Measurements from ENCODE around the gene TUBA3E. TPM values are rescaled to one million over a fixed set of nuclear protein-coding genes. Genes with fewer than 3 reads are reported as not detected.
"Not testable (repeated sequence)": the region's sequence is repeated elsewhere in the genome, so short reads cannot be mapped to it uniquely, and the experiment has no call there.

The TUBA3E gene
- total RNA-seq, 2 experiments from 2014 or later = not detected

GRCh38 chr2:130196052-130196451 lies 2.2 kb downstream of the TUBA3E start:
- ATAC-seq; CTCF ChIA-PET; H3K9me3 Mint-ChIP-seq; H3K4me1 Mint-ChIP-seq (ENCODE audit: low read depth); POLR2A ChIA-PET; DNase-seq; H3K4me3 Mint-ChIP-seq; intact Hi-C loops (cut with micrococcal nuclease); H3K27me3 Mint-ChIP-seq; H3K36me3 Mint-ChIP-seq (ENCODE audit: low read depth); H3K27ac Mint-ChIP-seq: not testable (repeated sequence)

GRCh38 chr2:130195089-130195635 lies 3.1 kb downstream of the TUBA3E start:
- H3K4me3 Mint-ChIP-seq; H3K4me1 Mint-ChIP-seq (ENCODE audit: low read depth); ATAC-seq; H3K9me3 Mint-ChIP-seq; intact Hi-C loops (cut with micrococcal nuclease); H3K27me3 Mint-ChIP-seq; POLR2A ChIA-PET; H3K36me3 Mint-ChIP-seq (ENCODE audit: low read depth); H3K27ac Mint-ChIP-seq; DNase-seq; CTCF ChIA-PET: not testable (repeated sequence)

- H3K27ac Mint-ChIP-seq; intact Hi-C loops (cut with micrococcal nuclease); H3K4me1 Mint-ChIP-seq (ENCODE audit: low read depth); ATAC-seq; H3K9me3 Mint-ChIP-seq; POLR2A ChIA-PET; H3K4me3 Mint-ChIP-seq; CTCF ChIA-PET; H3K27me3 Mint-ChIP-seq; DNase-seq; H3K36me3 Mint-ChIP-seq (ENCODE audit: low read depth): not testable (repeated sequence)
Observed at GRCh38 chr2:130193824-130194223, 4.4 kb downstream of the TUBA3E start.

- H3K27ac Mint-ChIP-seq; POLR2A ChIA-PET; H3K36me3 Mint-ChIP-seq (ENCODE audit: low read depth); DNase-seq; H3K4me1 Mint-ChIP-seq (ENCODE audit: low read depth); H3K9me3 Mint-ChIP-seq; ATAC-seq; CTCF ChIA-PET; H3K4me3 Mint-ChIP-seq; H3K27me3 Mint-ChIP-seq; intact Hi-C loops (cut with micrococcal nuclease): not testable (repeated sequence)
Observed at GRCh38 chr2:130192451-130192850, 5.8 kb downstream of the TUBA3E start.

DNA sequence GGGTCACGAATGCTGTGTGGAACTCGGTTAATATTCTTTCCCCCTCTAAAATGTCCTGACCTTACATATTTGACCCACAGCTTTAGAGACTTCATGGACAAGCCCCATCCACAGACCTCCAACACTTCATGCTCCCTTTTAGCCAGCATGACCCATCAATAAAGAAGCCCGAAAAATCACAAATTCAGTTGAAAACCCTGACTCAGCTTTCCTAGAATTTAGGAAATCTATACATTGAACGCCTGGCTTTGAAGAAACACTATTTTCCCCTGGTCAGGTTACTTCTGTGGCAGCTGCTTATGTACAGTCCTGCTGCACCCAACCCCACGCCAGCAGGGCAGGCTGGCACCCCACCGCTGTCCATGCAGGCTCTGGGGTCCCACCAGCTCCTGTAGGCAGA lies 6.9 kb downstream of the TUBA3E start:
- POLR2A ChIA-PET; H3K4me1 Mint-ChIP-seq (ENCODE audit: low read depth); DNase-seq; ATAC-seq; H3K27me3 Mint-ChIP-seq; H3K9me3 Mint-ChIP-seq; H3K36me3 Mint-ChIP-seq (ENCODE audit: low read depth); intact Hi-C loops (cut with micrococcal nuclease); H3K4me3 Mint-ChIP-seq: not testable (repeated sequence)
- CTCF ChIA-PET = interaction anchor here (0.9 kb wide), 1 partner anchor 10 kb away, joined by 3 read pairs; the partner anchor contains the start of gene SMPD4
- H3K27ac Mint-ChIP-seq = peak overlapping the region; percentile 43

- ChIA-PET CTCF (interaction anchor here (0.9 kb wide), 1 partner anchor 9 kb away, joined by 3 read pairs; the partner anchor contains the start of gene SMPD4), POLR2A (no interaction called here)
- no peak for TF ChIP-seq CTCF (IDR thresholded peaks at IDR 0.05)
- H3K27me3 Mint-ChIP-seq = no peaks in the 10 kb centered on the region
- peaks cover 7% of the 10 kb centered on the region for H3K4me1 Mint-ChIP-seq (ENCODE audit: low read depth)
- H3K36me3 Mint-ChIP-seq (ENCODE audit: low read depth) = peaks cover 14% of the 10 kb centered on the region
- ATAC-seq (no peak), DNase-seq (no peak)
- intact Hi-C loops (cut with micrococcal nuclease) = no loop called here
- no peaks in the 10 kb centered on the region for H3K9me3 Mint-ChIP-seq
- no peak overlapping the region for H3K27ac Mint-ChIP-seq
- H3K4me3 Mint-ChIP-seq = no peak overlapping the region
Observed at GRCh38 chr2:130190237-130190636, 8.0 kb downstream of the TUBA3E start.

DNA sequence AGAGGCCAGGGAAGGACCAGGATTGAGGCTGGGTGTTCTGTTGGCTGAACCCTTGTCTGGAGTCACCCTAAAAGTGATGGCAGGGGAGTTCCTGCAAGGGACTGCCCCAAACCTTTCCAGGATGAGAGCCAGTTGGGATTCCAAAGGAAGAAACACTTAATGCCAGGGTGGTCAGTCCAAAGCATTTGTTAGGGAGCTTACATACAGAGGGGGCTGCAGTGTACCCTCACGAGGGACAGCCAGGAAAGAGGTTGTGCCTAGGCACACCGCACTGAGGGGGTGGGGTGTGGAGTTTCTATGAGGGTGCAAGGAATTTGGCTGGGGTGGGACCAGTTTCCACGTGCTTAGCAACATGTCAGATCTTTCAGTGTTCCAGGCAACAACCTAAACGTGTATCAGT lies 9.3 kb downstream of the TUBA3E start:
- POLR2A ChIA-PET; H3K9me3 Mint-ChIP-seq; intact Hi-C loops (cut with micrococcal nuclease); H3K4me1 Mint-ChIP-seq (ENCODE audit: low read depth); H3K4me3 Mint-ChIP-seq; H3K27me3 Mint-ChIP-seq; ATAC-seq; DNase-seq; H3K27ac Mint-ChIP-seq; CTCF ChIA-PET: not testable (repeated sequence)
- H3K36me3 Mint-ChIP-seq (ENCODE audit: low read depth) = peaks cover 20% of the 10 kb centered on the region

- intact Hi-C loops (cut with micrococcal nuclease); H3K27ac Mint-ChIP-seq; H3K27me3 Mint-ChIP-seq; DNase-seq; ATAC-seq; H3K4me3 Mint-ChIP-seq; CTCF ChIA-PET; H3K9me3 Mint-ChIP-seq: not testable (repeated sequence)
- Mint-ChIP-seq H3K36me3 (ENCODE audit: low read depth) (peaks cover 25% of the 10 kb centered on the region), H3K4me1 (ENCODE audit: low read depth) (peaks cover 14% of the 10 kb centered on the region)
- POLR2A ChIA-PET = interaction anchor here (1.2 kb wide), 1 partner anchor 1299 kb away, joined by 5 read pairs; no protein-coding TSS in a partner anchor
Observed at GRCh38 chr2:130187859-130188792, 10.1 kb downstream of the TUBA3E start.
